Suprapubic skin (tissue), 2 donors: ENCODE measurements around the gene CMTM1.

Source experiments
- EP300 ChIP-seq: sonication (generic); formaldehyde crosslinking; IDR thresholded peaks from one replicate; pipeline ENCODE4 v1.6.1; 2017; ENCODE audit warnings: antibody characterized with exemption
- POLR2A ChIP-seq, 2 donors: fragments of 450-650 bp; IDR thresholded peaks; one replicate each; pipeline ENCODE4 v1.6.1; 2017; ENCODE audit warnings: antibody characterized with exemption in 2 of 2, mild to moderate bottlenecking in 2 of 2, moderate library complexity in 2 of 2

GRCh38 chr16:66572356-66572755, 6.1 kb downstream of the CMTM1 start:
- TF ChIP-seq EP300, result no peak
- TF ChIP-seq POLR2A (IDR thresholded peaks at IDR 0.05), result no peak
